ENCODE measurements around the gene GRIN2A.

GRCh38 chr16:10150906-10151305, 31.3 kb downstream of the GRIN2A start:
- TF ChIP-seq CTCF (IDR thresholded peaks at IDR 0.05) (no peak), ZFX (IDR thresholded peaks at IDR 0.05; ENCODE audit: borderline replicate concordance) (no peak)
